A172 (cell line): ENCODE data around the gene MAPKAP1. TPM values are rescaled to one million over a fixed set of nuclear protein-coding genes. Genes with fewer than 3 reads are reported as not detected.

Source experiments
- DNase-seq: peaks from one replicate; pipeline ENCODE4 v3.0.0-alpha.2; 2015; ENCODE audit warnings: low spot score
- total RNA-seq: library from RNA; depleted of rRNA; stranded (reverse); fragments of >200 nt; shearing (Covaris generic); gene quantifications from 2 replicates; pipeline ENCODE4 v1.2.3, GENCODE V29; 2014

The MAPKAP1 gene
- total RNA-seq, 1 experiment from 2014 or later: 155 TPM

GRCh38 chr9:125484350-125485282, 222.4 kb downstream of the MAPKAP1 start:
- peak; percentile 85 for DNase-seq

- DNase-seq: peak; percentile 28
Measured at GRCh38 chr9:125483697-125484096, 223.3 kb downstream of the MAPKAP1 start.

GRCh38 chr9:125479846-125480615, 227.0 kb downstream of the MAPKAP1 start:
- DNase-seq: no peak

- no peak for DNase-seq
Measured at GRCh38 chr9:125477089-125477544, 229.9 kb downstream of the MAPKAP1 start.

- DNase-seq: no peak
Measured at GRCh38 chr9:125476645-125477044, 230.4 kb downstream of the MAPKAP1 start.

- DNase-seq: no peak
Measured at GRCh38 chr9:125475385-125475784, 231.6 kb downstream of the MAPKAP1 start.

- DNase-seq: peak; percentile 57
Measured at GRCh38 chr9:125472926-125473701, 233.9 kb downstream of the MAPKAP1 start.

- DNase-seq: no peak
Measured at GRCh38 chr9:125472562-125472925, 234.5 kb downstream of the MAPKAP1 start.

- no peak for DNase-seq
Measured at GRCh38 chr9:125470767-125471580, 236.0 kb downstream of the MAPKAP1 start.

- DNase-seq: no peak
Measured at GRCh38 chr9:125470189-125470588, 236.8 kb downstream of the MAPKAP1 start.

- DNase-seq: no peak
Measured at GRCh38 chr9:125468646-125469045, 238.4 kb downstream of the MAPKAP1 start.

- no peak for DNase-seq
Measured at GRCh38 chr9:125467116-125467740, 239.8 kb downstream of the MAPKAP1 start.

- no peak for DNase-seq
Measured at GRCh38 chr9:125466411-125466810, 240.6 kb downstream of the MAPKAP1 start.

GRCh38 chr9:125464591-125465385, 242.2 kb downstream of the MAPKAP1 start:
- no peak for DNase-seq

GRCh38 chr9:125463926-125464325, 243.1 kb downstream of the MAPKAP1 start:
- no peak for DNase-seq

- DNase-seq: peak; percentile 49
Measured at GRCh38 chr9:125462861-125463291, 244.1 kb downstream of the MAPKAP1 start.

GRCh38 chr9:125461636-125462190, 245.3 kb downstream of the MAPKAP1 start:
- no peak for DNase-seq

GRCh38 chr9:125460883-125461635, 245.9 kb downstream of the MAPKAP1 start:
- no peak for DNase-seq

- DNase-seq: no peak
Measured at GRCh38 chr9:125460346-125460745, 246.7 kb downstream of the MAPKAP1 start.
